ENCODE measurements around the gene TCP11L2.
A peak's percentile ranks its signal among the peaks of the same experiment; 100 is the strongest.
"Not testable (repeated sequence)": the region's sequence is repeated elsewhere in the genome, so short reads cannot be mapped to it uniquely, and the experiment has no call there.

The TCP11L2 gene

DNA sequence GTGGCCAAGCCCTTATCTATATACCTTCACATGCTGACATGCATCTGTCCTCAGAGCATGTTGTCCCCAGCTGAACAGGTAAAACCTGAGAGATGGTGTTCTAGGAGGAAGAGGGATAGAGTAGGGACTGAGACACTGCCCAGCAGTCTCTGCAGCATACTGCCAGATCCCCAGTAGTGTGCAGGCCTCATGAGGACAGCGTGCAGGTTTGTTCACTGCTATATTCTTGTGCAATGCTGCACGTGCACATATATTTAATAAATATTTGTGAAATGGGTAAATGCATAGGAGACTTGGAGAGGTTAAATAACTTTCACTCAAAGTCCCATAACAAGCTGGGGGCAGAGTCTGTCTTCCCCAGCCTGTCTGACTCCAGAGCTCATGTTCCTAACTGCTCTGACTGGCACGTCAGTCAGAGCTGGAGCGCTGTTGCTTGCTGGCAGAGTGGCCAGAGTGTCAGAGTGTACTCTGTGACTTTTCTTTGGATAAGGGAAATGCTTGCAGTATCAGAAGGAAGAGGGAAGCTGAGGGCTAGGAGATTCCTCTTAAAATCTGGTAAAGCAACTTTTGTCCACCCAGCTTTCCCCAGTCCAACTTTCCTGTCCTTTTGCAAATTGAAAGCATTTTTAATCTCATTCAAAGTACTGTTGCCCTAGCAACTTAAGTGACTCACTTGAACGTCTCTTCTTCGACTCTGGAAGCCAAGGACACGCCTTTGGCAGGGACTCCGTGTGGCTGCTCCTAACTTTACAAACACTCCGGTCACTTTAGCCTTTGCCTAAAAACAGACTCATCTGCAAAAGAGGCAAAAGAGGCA lies 40.1 kb downstream of the TCP11L2 start:
- no peak for DNase-seq (ENCODE audit: low read depth in 2 of 3, low spot score in 2 of 3)

- DNase-seq (ENCODE audit: low read depth in 2 of 3, low spot score in 2 of 3), result no peak
Measured at GRCh38 chr12:106343214-106343528, 40.6 kb downstream of the TCP11L2 start.

DNA sequence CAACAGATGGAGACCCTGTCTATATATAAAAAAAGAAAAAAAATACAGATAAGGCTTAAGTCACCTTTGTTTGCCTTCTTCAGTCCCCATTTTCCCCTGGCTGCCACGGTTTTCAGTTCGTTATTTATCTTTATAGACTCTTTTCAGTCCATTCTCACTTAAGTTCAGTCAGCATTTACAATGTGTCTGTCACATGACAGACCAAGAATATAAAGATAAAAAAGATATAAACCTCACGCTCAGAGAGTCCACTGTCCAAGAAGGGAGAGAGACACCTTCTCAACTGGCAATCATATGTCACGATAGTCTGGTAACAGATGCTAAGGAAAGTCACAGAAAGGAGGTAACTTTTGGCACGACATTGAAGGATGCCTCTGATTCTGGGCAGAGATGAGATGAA lies 41.6 kb downstream of the TCP11L2 start:
- DNase-seq (ENCODE audit: low read depth in 2 of 3, low spot score in 2 of 3), result no peak

DNA sequence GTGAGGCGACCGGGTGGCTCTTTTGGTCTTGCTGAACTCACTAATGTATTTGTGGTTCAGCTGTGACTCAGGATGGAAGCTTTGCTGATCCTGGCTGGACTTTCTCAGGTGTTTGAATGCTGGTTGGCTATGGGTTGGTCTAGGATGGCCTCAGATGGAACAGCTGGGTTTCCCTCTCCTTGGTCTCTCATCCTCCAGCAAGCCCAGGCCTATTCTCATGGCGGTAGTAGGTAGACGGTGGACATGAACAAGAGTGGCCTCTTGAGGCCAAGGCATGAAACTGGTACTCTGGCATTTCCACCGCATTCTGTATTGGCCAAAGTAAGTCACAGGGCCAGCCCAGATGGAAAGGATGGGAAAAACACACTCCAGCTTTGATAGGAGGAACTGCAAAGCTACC lies 43.2 kb downstream of the TCP11L2 start:
- no peak for DNase-seq (ENCODE audit: low read depth in 2 of 3, low spot score in 2 of 3)

GRCh38 chr12:106348411-106348810 lies 45.9 kb downstream of the TCP11L2 start:
- DNase-seq (ENCODE audit: low read depth in 2 of 3, low spot score in 2 of 3), result no peak

DNA sequence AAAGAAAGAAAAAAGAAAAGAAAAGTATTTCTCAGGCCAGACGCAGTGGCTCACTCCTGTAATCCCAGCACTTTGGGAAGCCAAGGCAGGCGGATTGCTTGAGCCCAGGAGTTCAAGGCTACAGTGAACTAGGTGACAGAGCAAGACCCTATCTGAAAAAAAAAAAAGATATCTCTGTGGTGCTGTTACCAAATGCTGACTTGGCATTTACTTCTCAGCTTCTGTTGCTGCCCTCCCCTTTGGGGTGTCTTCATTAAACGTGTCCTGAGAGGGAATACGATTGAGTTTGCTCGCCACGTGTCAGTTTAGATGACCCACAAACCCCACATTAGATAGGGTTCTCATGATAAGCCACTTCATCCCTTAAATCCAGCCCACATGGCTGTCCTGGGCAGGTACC lies 50.6 kb downstream of the TCP11L2 start:
- no peak for DNase-seq (ENCODE audit: low read depth in 2 of 3, low spot score in 2 of 3)

DNA sequence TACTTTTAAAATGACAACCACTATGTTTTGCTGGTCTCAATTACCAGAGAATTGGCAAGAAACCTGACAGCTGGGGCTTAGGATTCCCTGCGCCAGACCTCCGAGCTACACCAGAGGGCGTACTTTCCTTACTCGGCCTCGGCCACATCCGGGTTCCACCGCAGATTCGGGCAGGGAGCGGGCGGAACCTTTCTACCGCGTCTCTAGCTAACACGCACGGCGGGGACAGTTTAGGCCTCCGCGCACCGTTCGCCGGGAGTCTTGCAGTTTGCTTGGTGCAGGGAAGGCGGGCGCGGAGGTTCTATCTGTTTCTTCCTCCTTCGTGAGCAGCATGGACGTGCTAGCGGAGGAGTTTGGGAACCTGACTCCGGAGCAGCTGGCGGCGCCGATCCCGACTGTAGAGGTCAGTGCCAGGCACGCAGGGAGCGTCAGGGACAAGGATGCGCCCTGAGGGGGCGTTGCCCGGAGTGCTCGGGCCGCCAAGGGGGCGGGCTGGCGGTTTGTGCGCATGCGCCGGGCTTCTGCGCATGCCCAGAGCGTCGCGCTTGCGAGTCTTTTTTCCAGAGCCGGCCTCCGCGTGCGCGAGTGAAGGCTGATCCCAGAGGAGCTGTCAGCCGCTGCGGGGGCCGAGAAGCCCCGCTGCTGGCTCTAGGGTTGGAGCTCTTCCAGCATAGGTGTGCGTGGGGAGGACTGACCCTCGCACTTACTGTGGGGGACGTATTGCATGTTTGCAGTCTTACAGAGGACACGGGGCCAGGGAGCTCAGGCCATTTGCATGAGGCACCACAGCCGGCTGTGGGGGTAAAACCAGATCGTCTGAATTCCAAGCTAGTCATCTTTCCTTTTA lies 55.2 kb downstream of the TCP11L2 start, which contains the start of gene POLR3B:
Gene POLR3B, plus strand, starts transcription at position 200 of the 847 bp plus-strand sequence. Its CDS starts 132 bp downstream, at position 332.
- DNase-seq (ENCODE audit: low read depth in 2 of 3, low spot score in 2 of 3), result peak; percentile 89 to 91 (median 91)

DNA sequence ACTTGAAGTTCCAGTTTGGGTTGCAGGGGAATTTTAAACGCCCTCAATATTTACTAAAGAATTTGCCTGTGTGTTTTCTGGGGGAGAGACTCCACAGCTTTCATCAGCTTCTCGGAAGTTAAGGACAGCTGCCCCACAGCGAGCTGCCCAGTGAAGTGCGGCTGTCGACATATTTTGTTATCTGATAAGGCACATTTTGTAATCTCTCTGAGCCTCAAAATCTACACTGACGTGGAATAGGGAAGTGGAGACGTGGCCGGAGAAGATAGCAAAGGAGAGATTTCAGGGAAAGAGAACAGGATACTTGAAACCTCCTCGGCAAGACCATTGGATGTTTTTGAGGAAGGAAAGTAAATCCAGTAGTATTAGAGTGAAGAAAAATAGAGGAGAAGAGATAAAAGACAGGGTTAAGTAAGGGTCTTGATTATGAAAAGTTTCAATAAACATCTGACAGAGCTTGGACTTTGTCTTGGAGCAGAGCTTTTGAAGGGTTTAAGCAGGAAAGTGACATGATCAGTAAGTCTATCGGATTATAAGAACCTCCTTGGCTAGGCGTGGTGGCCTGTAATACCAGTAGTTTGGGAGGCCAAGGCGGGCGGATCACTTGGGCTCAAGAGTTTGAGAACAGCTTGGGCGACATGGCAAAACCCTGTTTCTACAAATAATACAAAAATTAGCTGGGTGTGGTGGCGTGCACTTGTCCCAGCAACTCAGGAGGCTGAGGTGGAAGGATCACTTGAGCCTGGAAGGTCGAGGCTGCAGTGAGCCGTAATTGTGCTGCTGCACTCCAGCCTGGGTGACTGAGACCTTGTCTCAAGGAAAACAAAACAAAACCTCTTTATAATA lies 56.1 kb downstream of the TCP11L2 start:
- DNase-seq (ENCODE audit: low read depth in 2 of 3, low spot score in 2 of 3), result no peak

DNA sequence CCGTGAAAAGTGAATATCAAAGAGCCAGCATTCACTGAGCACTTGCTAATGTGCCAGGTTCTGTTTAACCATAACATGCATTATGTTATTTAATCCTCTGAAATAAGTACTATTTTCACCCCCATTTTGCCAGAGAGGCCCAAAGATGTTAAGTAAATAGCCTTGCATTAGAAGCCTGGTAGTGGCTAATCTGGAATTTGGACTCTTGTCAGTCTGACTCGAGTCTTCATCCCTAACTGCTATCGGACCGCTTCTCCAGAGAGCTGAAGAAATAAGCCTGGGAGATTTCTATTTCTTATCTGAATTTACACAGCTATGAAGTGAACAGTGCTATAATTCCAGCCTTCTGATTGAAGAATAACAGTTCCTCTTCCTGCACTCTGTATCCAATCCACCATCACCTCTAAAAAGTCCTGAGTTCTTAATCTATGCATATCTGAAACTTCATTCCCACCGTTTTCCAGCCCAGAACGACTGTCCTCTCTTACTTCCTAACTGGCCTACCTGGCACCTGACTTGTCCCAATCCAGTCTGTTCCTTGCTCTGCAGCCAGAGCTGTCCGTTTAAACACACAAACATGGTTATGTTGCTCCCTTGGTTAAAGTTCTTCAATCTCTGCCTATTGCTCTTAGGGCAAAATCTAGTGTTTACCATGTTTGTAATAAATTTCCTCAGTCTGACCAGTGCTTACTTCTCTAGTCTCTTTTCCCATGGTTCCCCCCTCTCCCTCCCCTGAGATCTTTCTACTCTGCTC lies 57.3 kb downstream of the TCP11L2 start:
- no peak for DNase-seq (ENCODE audit: low read depth in 2 of 3, low spot score in 2 of 3)

- no peak for DNase-seq (ENCODE audit: low read depth in 2 of 3, low spot score in 2 of 3)
Measured at GRCh38 chr12:106360400-106360994, 58.0 kb downstream of the TCP11L2 start.

DNA sequence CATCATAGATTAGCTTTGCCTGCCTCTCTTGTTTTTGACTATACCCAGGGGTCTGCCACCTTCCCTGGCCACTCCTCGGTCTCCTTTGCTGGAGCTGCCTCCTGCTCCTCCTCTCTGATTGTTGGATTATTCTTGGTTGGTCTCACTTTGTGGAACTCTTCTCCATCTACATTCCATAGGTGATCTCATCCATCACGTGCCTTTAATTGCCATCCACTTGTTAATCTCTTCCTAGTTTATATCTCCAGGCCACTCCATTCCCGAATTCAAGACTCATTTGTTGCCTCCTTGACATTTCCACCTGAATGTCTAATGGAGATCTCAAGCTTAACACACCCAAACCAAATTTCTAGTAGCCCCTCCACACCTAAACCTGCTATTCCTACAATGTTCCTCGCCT lies 60.4 kb downstream of the TCP11L2 start:
- DNase-seq (ENCODE audit: low read depth in 2 of 3, low spot score in 2 of 3), result no peak

GRCh38 chr12:106364261-106364660 lies 61.7 kb downstream of the TCP11L2 start:
- no peak for DNase-seq (ENCODE audit: low read depth in 2 of 3, low spot score in 2 of 3)

- DNase-seq (ENCODE audit: low read depth in 2 of 3, low spot score in 2 of 3), result no peak
Measured at GRCh38 chr12:106369624-106370346, 67.3 kb downstream of the TCP11L2 start.

DNA sequence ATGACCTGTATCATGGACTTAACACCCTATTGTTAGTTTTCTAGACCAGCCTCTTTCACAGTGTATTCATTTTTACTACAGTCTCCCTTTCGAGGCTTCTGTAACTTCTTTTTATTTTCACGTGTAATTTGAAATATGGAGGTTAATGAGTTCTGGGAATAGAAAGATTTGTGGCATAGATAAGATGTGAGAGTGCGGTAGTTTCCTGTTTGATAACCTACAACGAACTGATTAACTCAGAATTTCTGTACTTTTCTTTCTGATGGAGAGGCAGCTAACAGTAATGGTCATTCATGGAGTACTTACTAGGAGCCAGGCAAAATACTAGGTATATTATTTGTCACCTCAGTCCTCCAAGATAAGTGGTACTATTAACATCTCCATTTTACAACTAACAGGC lies 76.3 kb downstream of the TCP11L2 start:
- DNase-seq (ENCODE audit: low read depth in 2 of 3, low spot score in 2 of 3), result no peak

DNA sequence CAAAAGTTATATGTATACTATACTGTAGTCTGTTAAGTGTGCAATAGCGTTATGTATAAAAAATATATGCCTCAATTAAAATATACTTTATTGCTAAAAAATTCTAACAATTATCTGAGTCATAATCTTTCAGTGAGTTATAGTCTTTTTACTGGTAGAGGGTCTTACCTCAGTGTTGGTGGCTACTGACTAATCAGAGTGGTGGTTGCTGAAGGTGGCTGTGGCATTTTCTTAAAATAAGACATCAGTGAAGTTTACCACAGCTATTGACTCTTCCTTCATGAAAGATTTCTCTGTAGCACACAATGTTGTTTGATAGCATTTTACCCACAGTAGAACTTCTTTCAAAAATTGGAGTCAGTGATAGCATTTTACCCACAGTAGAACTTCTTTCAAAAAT lies 78.4 kb downstream of the TCP11L2 start:
- DNase-seq (ENCODE audit: low read depth in 2 of 3, low spot score in 2 of 3), result no peak

DNA sequence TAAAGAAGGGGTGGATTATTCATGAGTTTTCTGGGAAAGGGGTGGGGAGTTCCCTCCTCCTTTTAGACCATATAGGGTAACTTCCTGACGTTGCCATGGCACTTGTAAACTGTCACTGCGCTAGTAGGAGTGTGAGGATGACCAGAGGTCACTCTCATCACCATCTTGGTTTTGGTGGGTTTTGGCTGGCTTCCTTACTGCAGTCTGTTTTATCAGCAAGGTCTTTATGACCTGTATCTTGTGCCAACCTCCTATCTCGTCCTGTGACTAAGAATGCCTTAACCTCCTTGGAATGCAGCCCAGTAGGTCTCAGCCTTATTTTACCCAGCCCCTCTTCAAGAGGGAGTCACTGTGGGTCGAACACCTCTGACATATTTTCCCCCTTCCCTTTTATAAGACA lies 79.3 kb downstream of the TCP11L2 start:
- not testable (repeated sequence) for DNase-seq (ENCODE audit: low read depth in 2 of 3, low spot score in 2 of 3)

DNA sequence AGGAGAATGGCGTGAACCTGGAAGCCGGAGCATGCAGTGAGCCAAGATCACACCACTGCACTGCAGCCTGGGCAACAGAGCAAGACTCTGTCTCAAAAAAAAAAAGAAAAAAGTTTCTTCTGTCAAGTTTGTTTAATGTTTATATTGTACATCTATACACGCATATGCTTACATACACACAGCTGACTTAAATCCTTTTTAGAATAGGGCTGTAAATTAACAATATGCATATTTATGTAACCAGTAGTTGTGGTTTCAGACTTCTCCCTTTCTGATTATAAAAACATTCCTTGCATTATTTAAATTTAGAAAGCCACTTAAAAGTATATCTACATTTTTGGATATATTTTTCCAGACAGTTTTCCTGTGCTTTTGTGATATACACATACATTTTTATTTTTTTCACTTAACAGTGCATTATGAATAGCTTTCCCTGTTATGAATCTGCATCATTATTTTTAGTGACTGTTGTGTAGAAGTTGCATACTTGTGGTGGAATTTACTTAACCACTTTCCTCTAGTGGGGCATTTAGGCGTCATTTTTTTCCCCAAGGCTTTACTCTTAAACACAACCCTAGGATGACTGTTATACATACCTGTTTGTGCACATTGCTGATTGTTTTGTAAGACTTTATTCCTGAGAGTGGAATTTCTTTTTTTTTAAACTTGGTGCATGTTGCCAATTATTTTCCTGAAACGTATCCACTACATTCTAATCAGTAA lies 84.4 kb downstream of the TCP11L2 start:
- no peak for DNase-seq (ENCODE audit: low read depth in 2 of 3, low spot score in 2 of 3)

- DNase-seq (ENCODE audit: low read depth in 2 of 3, low spot score in 2 of 3), result no peak
Measured at GRCh38 chr12:106387848-106388377, 85.4 kb downstream of the TCP11L2 start.

GRCh38 chr12:106389151-106389550 lies 86.6 kb downstream of the TCP11L2 start:
- no peak for DNase-seq (ENCODE audit: low read depth in 2 of 3, low spot score in 2 of 3)

Data from activated CD8-positive, alpha-beta memory T cell treated with anti-CD3 and anti-CD28 coated beads for 48 hours (primary cell).